Astrocyte (in vitro differentiated cells and primary cell): ENCODE data around the gene ITGA1.

ENCODE experiments used
- EZH2 ChIP-seq: IDR thresholded peaks from 2 replicates; pipeline ENCODE4 v1.6.1; 2012; ENCODE audit warnings: mild to moderate bottlenecking, low read length, inconsistent platforms; ENCODE audit not compliant: insufficient read depth
- TF ChIP-seq, protein P1 (sequence below): IDR thresholded peaks from 2 replicates; pipeline ENCODE4 v1.5.1; 2011; ENCODE audit warnings: low read depth, mild to moderate bottlenecking, inconsistent platforms, low read length, moderate library complexity; ENCODE audit not compliant: insufficient read depth

DNA sequence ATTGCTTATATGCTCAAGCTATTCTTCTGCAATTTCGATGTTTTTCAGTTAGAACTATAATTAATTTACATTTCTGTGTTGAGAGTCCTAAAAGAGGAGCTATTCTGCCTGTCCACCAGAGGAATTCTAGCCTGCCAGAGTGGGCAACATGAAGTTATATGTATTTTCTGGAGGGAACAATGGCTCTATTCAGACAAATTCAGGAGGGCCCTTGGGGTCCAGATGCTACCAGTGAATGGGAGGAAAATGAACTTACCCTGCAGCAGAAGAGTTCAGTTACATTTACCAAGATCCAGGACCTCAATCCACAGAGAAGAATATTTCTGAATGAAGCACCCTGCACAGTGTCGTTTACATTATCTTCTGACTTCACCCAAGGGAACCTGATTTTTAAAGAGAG is 80.7 kb downstream of the ITGA1 start:
- TF ChIP-seq, protein P1, sequence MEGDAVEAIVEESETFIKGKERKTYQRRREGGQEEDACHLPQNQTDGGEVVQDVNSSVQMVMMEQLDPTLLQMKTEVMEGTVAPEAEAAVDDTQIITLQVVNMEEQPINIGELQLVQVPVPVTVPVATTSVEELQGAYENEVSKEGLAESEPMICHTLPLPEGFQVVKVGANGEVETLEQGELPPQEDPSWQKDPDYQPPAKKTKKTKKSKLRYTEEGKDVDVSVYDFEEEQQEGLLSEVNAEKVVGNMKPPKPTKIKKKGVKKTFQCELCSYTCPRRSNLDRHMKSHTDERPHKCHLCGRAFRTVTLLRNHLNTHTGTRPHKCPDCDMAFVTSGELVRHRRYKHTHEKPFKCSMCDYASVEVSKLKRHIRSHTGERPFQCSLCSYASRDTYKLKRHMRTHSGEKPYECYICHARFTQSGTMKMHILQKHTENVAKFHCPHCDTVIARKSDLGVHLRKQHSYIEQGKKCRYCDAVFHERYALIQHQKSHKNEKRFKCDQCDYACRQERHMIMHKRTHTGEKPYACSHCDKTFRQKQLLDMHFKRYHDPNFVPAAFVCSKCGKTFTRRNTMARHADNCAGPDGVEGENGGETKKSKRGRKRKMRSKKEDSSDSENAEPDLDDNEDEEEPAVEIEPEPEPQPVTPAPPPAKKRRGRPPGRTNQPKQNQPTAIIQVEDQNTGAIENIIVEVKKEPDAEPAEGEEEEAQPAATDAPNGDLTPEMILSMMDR: no peak
- no peak for TF ChIP-seq EZH2
